ENCODE data around the gene DGLUCY.
A peak's percentile ranks its signal among the peaks of the same experiment; 100 is the strongest.
"Not testable (repeated sequence)": the region's sequence is repeated elsewhere in the genome, so short reads cannot be mapped to it uniquely, and the experiment has no call there.

Gene DGLUCY

DNA sequence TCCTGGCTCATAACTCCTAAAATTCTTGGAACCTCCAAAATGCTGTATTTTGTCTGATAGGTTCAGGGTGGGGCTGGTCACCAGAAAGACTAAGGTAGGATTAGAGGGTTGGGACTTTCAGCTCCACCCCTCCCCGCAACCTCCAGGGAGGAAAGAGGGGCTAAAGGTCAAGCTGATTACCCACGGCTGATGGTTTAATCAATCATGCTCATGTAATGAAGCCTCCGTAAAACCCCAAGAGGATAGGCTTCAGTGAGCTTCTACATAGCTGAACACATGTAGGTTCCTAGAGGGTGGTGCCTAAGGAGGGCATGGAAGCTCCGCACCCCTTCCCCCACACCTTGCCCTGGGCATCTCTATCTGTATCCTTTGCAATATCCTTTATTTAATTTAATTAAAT, 60.0 kb downstream of the DGLUCY start:
- no peak for DNase-seq

GRCh38 chr14:91175291-91176201, 61.7 kb downstream of the DGLUCY start:
- DNase-seq: no peak

DNA sequence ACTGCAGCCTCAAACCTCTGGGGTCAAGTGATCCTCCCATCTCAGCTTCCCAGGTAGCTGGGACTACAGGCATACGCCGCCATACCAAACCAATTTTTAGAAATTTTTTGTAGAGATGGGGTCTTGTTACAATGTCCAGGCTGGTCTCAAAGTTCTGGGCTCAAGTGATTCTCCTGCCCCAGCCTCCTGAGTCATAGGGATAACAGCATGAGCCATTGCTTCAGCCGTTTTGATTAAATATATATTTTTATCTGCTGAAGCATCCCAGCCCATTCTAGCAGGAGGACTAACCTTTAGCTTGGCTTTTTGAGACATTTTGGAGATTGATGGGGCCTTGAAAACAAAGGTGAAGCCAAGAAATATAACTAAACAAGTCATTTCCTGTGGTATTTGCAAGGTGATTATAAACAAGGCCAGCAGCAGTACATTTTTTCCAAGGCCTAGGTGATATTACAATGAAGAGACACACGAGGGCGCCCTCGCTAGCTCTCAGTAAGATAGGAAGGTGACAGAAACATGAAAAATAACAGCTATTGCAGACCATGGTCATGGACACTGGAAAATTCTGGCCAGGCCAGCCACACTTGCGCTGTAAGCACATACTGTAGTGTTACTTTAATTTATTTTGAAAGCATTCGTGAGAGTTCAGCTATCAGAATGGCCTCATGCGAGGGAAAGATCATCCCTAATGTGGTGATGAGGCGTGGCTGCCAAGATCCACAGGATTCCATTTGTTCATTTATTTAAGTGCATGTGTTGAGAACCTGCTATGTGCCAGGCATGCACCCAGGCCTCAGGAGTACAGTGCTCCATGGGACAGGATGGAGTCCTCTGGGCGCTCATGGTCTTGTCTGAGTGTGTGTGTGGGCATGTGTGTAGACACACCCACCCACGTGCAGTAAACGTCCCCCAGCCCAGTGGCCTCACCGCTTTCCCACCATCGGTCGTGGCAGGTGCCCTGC, 63.5 kb downstream of the DGLUCY start:
- peak; percentile 59 for DNase-seq

- no peak for DNase-seq
Observed at GRCh38 chr14:91180611-91181010, 66.7 kb downstream of the DGLUCY start.

DNA sequence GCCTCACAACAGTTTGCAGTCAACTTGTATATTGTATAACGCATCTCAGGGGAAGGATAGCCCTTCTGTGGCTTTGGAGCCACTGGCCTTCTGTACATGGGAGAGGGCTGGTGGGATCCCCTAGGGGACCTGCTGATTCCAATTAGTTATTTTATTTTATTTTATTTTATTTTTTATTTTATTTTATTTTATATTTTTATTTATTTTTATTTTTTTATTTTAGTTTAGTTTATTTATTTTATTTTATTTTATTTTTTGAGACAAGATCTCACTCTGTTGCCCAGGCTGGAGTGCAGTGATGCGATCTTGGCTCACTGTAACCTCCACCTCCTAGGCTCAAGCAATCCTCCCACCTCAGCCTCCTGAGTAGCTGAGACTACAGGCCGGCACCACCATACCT, 68.9 kb downstream of the DGLUCY start:
- DNase-seq: not testable (repeated sequence)

DNA sequence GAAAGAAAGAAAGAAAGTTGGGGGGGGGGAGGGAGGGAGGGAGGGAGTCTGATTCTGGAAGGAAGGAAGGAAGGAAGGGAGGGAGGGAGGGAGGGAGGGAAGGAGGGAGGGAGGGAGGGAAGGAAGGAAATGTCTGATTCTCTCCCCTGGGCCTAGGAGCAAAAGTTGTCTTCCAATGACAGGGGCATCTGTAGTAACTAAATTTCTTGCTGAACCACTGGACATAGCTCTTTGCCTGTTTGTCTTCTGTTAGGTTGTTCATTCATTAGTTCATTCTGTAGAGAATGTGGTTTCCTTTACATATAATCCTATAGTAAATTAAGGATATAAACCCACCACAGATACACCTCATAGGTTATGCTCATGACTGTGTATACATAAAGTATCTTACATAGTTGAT, 70.7 kb downstream of the DGLUCY start:
- DNase-seq: no peak

DNA sequence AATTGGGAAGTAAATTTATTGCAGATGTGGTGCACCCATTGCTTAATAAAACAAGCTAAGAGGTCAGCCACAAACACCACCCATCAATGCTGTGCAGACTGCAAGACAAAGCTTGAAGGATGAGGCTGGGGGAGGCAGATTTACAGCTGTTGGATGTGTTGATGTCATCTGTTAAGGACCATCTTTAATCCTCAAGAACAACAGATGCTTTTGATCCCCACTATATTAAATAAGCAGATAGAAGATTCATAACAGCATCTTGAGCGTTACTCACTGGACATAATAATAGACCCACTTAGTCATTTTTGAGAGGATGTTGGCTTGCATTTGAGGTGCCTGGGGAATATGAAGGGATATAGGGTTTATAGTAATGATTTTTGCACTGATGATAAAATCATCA, 71.8 kb downstream of the DGLUCY start:
- DNase-seq: no peak

DNA sequence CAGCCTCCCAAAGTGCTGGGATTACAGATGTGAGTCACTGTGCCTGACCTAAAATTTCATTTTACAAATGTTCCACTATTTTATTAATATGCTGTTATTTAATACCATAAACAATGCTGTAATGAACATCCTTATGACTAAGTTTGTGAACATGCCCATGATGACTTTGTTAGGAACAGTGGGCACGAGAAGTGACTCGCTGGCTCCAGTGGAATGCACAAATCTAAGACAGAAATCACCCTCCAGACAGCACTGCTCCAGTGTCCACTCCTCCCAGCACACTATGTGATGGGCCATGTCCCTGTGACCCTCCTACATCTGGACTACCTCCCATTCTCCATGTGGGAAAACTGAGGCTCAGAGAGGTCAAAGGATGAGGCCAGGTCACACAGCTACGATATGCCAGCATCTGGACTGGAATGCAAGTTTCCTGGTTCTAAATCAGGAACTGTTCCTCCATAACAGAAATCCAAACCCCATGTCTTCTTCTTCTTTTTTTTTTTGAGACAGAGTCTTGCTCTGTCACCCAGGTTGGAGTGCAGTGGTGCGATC, 72.7 kb downstream of the DGLUCY start:
- no peak for DNase-seq

- no peak for DNase-seq
Observed at GRCh38 chr14:91187271-91187670, 73.4 kb downstream of the DGLUCY start.

GRCh38 chr14:91190853-91191252, 77.0 kb downstream of the DGLUCY start:
- no peak for DNase-seq

DNA sequence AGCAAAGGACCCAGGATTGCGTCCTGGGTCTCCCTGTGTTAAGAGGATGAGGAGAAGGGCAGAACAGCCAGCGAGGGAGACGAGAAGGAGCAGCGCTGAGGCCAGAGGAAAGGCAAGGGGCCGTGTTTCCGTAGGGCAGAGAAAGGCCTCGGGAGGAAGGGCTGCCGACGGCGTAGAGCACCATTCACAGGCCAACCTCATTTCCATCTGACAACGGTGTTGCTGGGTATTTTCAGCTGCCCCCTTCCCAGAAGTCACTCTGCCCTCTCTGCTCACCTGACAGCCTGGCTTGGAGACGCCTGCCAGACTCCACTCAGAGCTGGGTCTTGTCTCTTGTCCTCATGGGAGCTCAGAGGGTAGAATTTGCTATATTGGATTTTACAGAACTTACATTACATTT, 79.2 kb downstream of the DGLUCY start:
- DNase-seq: no peak

GRCh38 chr14:91195881-91196280, 82.0 kb downstream of the DGLUCY start:
- no peak for DNase-seq

- DNase-seq: no peak
Observed at GRCh38 chr14:91197631-91198030, 83.8 kb downstream of the DGLUCY start.

DNA sequence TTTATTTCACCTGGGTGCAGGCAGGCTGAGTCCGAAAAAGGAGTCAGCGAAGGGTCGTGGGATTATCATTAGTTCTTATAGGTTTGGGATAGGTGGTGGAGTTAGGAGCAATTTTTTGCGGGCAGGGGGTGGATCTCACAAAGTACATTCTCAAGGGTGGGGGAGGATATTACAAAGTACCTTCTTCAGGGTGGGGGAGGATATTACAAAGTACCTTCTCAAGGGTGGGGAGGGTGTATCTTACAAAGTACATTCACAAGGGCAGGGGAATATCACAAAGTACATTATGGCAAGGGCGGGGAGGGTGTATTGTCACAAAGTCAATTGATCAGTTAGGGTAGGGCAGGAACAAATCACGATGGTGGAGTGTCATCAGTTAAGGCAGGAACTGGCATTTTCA, 86.9 kb downstream of the DGLUCY start:
- not testable (repeated sequence) for DNase-seq

- no peak for DNase-seq
Observed at GRCh38 chr14:91202234-91202974, 88.5 kb downstream of the DGLUCY start.

GRCh38 chr14:91204657-91205056, 90.8 kb downstream of the DGLUCY start:
- no peak for DNase-seq

GRCh38 chr14:91205459-91205858, 91.6 kb downstream of the DGLUCY start:
- DNase-seq: no peak

DNA sequence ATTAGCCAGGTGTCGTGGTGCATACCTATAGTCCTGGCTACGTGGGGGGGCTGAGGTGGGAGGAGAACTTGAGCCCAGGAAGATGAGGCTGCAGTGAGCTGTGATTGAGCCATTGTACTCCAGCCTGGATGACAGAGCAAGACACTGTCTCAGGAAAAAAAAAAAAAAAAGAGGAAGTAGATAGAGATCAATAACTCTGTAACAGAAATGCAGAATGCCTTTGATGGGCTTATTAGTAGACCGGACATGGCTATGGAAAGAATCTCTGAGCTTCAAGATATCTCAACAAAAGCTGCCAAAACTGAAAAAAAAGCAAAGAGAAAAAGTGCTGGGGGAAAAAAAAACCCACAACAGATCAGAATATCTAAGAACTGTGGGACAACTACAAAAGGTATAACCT, 93.1 kb downstream of the DGLUCY start:
- no peak for DNase-seq

- DNase-seq: no peak
Observed at GRCh38 chr14:91211017-91211416, 97.1 kb downstream of the DGLUCY start.

DNA sequence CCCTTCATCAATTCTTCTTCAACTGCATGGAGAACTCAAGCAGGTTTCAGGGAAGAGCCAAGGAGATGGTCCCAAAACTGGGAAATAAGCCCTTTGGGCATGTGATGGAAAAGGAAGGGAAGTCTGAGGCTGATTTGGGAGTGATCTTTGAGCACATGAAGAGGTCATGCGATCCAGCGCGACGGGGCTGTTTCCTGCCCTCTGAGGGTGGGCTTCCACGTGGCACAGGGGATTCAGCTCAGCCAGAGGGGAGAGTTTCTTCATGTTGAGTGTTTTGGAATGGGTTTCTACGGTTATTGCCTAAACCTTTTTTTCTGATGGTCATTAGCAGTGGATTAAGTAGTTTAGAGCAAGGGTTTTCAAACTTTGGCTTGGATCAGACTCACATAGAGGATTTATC, 100.4 kb downstream of the DGLUCY start:
- DNase-seq: no peak

DNA sequence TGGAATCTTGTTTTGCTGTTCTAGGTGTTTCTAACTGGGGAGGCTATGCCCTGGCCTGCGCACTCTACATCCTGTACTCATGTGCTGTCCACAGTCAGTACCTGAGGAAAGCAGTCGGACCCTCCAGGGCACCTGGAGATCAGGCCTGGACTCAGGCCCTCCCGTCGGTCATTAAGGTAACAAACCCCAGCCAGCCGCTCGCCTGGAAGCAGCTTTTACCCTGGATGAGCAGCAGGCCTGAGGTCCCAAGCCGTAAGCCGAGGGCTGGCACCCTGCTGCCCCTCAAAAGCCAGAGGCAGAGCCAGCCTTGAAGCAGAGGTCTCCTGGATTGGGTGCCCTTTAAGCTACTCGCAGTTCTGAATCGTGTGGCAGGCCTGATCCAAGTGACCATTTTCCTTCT, 101.5 kb downstream of the DGLUCY start:
- no peak for DNase-seq

- DNase-seq: no peak
Observed at GRCh38 chr14:91216731-91217226, 102.9 kb downstream of the DGLUCY start.

- no peak for DNase-seq
Observed at GRCh38 chr14:91218014-91218413, 104.1 kb downstream of the DGLUCY start.

Measured in SHP77 treated with DMSO at 0.1 percent for 48 hours (cell line).